ENCODE results near the gene KIF25.

KIF25 gene

DNA sequence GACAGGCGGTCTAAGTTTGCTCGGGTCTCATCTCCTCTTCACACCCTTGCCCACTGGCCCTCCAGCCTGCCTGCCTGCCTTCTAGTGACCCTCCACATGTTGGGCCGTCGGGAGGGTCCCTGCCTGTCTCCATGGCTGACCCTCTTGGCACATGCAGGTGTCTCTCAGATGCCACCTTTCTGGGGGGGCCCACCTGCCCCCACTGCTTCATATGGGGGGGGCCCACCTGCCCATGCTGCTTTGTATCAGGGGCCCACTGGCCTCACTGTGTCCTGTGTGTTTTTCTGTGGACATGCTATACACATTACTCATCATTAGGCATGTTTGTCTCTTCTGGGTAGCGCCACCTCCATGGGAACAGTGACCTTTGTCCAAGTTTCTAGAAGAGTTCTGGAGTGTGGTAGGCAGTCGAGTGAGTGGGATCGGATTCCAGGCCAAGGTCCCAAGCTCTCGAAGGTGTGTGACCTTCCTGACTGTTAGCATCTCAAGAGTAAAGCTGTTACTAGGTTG lies 40.4 kb upstream of the KIF25 start:
- Histone ChIP-seq H3K27ac (ENCODE audit: low read depth, low read length) (no peak overlapping the region), H3K36me3 (ENCODE audit: low read length) (no peaks in the 10 kb centered on the region), H3K9me2 (replicated peaks; ENCODE audit: insufficient read depth, low read length) (no peaks in the 10 kb centered on the region), H3K27me3 (ENCODE audit: low read length) (no peaks in the 10 kb centered on the region), H3F3A (ENCODE audit: insufficient read depth) (no peaks in the 10 kb centered on the region), H3K79me2 (ENCODE audit: insufficient read depth, low read length) (no peaks in the 10 kb centered on the region), H3K9ac (ENCODE audit: low read length) (no peak overlapping the region), H4K20me1 (ENCODE audit: low read depth, low read length) (no peaks in the 10 kb centered on the region), H3K9me3 (ENCODE audit: insufficient read depth, low read length) (no peaks in the 10 kb centered on the region), H3K4me2 (ENCODE audit: low read depth, low read length, poor library complexity, severe bottlenecking) (no peak overlapping the region), H3K4me3 (ENCODE audit: insufficient read depth, low read length, poor library complexity, severe bottlenecking) (no peak overlapping the region), H2AFZ (ENCODE audit: low read depth, low read length, severe bottlenecking) (no peak overlapping the region)
- TF ChIP-seq, protein P1, sequence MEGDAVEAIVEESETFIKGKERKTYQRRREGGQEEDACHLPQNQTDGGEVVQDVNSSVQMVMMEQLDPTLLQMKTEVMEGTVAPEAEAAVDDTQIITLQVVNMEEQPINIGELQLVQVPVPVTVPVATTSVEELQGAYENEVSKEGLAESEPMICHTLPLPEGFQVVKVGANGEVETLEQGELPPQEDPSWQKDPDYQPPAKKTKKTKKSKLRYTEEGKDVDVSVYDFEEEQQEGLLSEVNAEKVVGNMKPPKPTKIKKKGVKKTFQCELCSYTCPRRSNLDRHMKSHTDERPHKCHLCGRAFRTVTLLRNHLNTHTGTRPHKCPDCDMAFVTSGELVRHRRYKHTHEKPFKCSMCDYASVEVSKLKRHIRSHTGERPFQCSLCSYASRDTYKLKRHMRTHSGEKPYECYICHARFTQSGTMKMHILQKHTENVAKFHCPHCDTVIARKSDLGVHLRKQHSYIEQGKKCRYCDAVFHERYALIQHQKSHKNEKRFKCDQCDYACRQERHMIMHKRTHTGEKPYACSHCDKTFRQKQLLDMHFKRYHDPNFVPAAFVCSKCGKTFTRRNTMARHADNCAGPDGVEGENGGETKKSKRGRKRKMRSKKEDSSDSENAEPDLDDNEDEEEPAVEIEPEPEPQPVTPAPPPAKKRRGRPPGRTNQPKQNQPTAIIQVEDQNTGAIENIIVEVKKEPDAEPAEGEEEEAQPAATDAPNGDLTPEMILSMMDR (IDR thresholded peaks at IDR 0.05; ENCODE audit: insufficient read depth, low read length, poor library complexity, severe bottlenecking) = no peak
- no peak for TF ChIP-seq EZH2phosphoT487 (conservative IDR thresholded peaks at IDR 0.05; ENCODE audit: low read length)

DNA sequence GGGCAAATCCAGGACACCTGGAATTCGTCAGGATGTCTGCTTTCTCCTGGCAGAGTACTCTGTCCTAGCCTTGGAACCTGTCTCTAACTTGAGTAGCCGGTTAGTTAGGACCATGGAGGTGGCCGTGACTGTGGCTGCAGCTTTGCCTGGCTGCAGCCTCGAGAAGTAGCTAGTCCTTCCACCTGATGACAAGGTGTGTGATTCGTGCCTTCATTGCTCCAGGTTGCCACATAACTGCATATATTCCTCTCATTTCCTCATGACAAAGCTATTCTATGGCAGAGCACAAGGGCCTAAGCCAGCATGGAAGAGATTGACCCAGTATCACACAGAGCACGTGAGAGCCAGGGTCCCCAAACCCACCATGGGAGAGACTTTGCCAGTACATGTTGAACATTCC lies 39.8 kb upstream of the KIF25 start:
- no peak overlapping the region for H3K4me3 ChIP-seq (ENCODE audit: insufficient read depth, low read length, poor library complexity, severe bottlenecking)
- no peaks in the 10 kb centered on the region for H4K20me1 ChIP-seq (ENCODE audit: low read depth, low read length)
- H3K9me2 ChIP-seq (replicated peaks; ENCODE audit: insufficient read depth, low read length) = no peaks in the 10 kb centered on the region
- H3K9me3 ChIP-seq (ENCODE audit: insufficient read depth, low read length) = no peaks in the 10 kb centered on the region
- H3K36me3 ChIP-seq (ENCODE audit: low read length) = no peaks in the 10 kb centered on the region
- TF ChIP-seq, protein P1 (IDR thresholded peaks at IDR 0.05; ENCODE audit: insufficient read depth, low read length, poor library complexity, severe bottlenecking) = no peak
- TF ChIP-seq EZH2phosphoT487 (conservative IDR thresholded peaks at IDR 0.05; ENCODE audit: low read length) = no peak
- no peak overlapping the region for H3K27ac ChIP-seq (ENCODE audit: low read depth, low read length)
- H3K27me3 ChIP-seq (ENCODE audit: low read length) = no peaks in the 10 kb centered on the region
- no peak overlapping the region for H3K9ac ChIP-seq (ENCODE audit: low read length)
- no peaks in the 10 kb centered on the region for H3F3A ChIP-seq (ENCODE audit: insufficient read depth)
- H3K79me2 ChIP-seq (ENCODE audit: insufficient read depth, low read length) = no peaks in the 10 kb centered on the region
- H2AFZ ChIP-seq (ENCODE audit: low read depth, low read length, severe bottlenecking) = no peak overlapping the region
- H3K4me2 ChIP-seq (ENCODE audit: low read depth, low read length, poor library complexity, severe bottlenecking) = no peak overlapping the region

DNA sequence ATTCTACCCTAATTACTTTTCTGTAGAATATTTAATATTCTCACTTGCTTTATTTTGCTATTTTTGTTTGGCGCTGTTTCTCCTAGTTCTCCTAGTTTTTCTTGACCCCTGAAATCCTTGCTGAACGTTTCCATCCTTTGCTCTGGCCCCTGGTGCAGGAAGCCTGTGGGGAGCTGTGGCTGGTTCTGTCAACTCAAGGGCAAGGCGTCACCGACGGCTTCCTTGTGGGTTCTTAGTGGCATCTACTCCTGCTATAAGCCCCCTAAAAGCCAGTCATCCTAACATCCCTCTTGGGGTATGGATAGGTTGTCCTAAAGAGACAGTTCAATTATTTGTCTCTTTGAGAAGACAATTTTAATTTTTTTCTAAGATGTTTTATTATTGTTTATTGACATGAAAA lies 36.9 kb upstream of the KIF25 start:
- no peaks in the 10 kb centered on the region for H3F3A ChIP-seq (ENCODE audit: insufficient read depth)
- H2AFZ ChIP-seq (ENCODE audit: low read depth, low read length, severe bottlenecking) = no peak overlapping the region
- H3K27me3 ChIP-seq (ENCODE audit: low read length) = no peaks in the 10 kb centered on the region
- H3K9ac ChIP-seq (ENCODE audit: low read length) = no peak overlapping the region
- no peak overlapping the region for H3K4me2 ChIP-seq (ENCODE audit: low read depth, low read length, poor library complexity, severe bottlenecking)
- no peaks in the 10 kb centered on the region for H3K9me3 ChIP-seq (ENCODE audit: insufficient read depth, low read length)
- H3K27ac ChIP-seq (ENCODE audit: low read depth, low read length) = no peak overlapping the region
- TF ChIP-seq, protein P1 (IDR thresholded peaks at IDR 0.05; ENCODE audit: insufficient read depth, low read length, poor library complexity, severe bottlenecking) = no peak
- no peak for TF ChIP-seq EZH2phosphoT487 (conservative IDR thresholded peaks at IDR 0.05; ENCODE audit: low read length)
- no peak overlapping the region for H3K4me3 ChIP-seq (ENCODE audit: insufficient read depth, low read length, poor library complexity, severe bottlenecking)
- H4K20me1 ChIP-seq (ENCODE audit: low read depth, low read length) = no peaks in the 10 kb centered on the region
- H3K36me3 ChIP-seq (ENCODE audit: low read length) = no peaks in the 10 kb centered on the region
- H3K9me2 ChIP-seq (replicated peaks; ENCODE audit: insufficient read depth, low read length) = no peaks in the 10 kb centered on the region
- no peaks in the 10 kb centered on the region for H3K79me2 ChIP-seq (ENCODE audit: insufficient read depth, low read length)

All from SU-DHL-6 (cell line).